ENCODE measurements around the gene MRPL1. TPM values are rescaled to one million over a fixed set of nuclear protein-coding genes. Genes with fewer than 3 reads are reported as not detected.

The MRPL1 gene
- total RNA-seq, 1 experiment from 2014 or later: 53.3 TPM

DNA sequence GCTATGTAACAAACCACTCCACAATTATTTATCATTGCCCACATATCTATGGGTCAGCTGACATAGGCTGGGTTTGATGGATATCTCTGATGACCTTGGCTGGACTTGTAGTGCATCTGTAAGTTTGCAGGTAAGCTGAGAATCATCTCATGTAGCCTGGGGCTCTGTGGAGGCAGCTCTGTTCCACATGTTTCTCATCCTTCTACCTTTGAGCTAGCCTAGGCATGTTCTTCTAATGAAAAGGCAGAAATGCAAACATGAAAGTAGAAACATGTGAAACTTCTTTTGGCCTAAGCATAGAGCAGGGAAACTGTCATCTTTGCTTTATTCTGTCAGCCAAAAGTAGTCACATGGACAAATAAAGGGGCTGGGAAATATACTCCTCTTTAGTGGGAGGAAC, 18.2 kb downstream of the MRPL1 start:
- Mint-ChIP-seq H3K27ac (ENCODE audit: low read depth, unreplicated experiment) (peak overlapping the region; percentile 87), H3K4me1 (ENCODE audit: insufficient read depth, unreplicated experiment) (peaks cover 22% of the 10 kb centered on the region), H3K36me3 (ENCODE audit: insufficient read depth, unreplicated experiment) (peaks cover 52% of the 10 kb centered on the region), H3K9me3 (ENCODE audit: unreplicated experiment) (no peaks in the 10 kb centered on the region), H3K27me3 (ENCODE audit: insufficient read depth, unreplicated experiment) (no peaks in the 10 kb centered on the region), H3K4me3 (ENCODE audit: unreplicated experiment) (no peak overlapping the region)
- BruUV-seq (replicated peaks): no TSS peak
- DNase-seq (ENCODE audit: unreplicated experiment): peak; percentile 68
- TF ChIP-seq CTCF (IDR thresholded peaks at IDR 0.05; ENCODE audit: unreplicated experiment): no peak
- POLR2A ChIA-PET: interaction anchor here (0.6 to 6.9 kb wide), 18 partner anchors 11 to 1971 kb away, joined by 3 to 80 read pairs (median 4); partner anchors contain the start of genes CNOT6L and MRPL1
- CTCF ChIA-PET: interaction anchor here (1.3 to 2.4 kb wide), 2 partner anchors 49 to 63 kb away, joined by 5 to 11 read pairs; no protein-coding TSS in a partner anchor
- intact Hi-C loops (cut with micrococcal nuclease): no loop called here

DNA sequence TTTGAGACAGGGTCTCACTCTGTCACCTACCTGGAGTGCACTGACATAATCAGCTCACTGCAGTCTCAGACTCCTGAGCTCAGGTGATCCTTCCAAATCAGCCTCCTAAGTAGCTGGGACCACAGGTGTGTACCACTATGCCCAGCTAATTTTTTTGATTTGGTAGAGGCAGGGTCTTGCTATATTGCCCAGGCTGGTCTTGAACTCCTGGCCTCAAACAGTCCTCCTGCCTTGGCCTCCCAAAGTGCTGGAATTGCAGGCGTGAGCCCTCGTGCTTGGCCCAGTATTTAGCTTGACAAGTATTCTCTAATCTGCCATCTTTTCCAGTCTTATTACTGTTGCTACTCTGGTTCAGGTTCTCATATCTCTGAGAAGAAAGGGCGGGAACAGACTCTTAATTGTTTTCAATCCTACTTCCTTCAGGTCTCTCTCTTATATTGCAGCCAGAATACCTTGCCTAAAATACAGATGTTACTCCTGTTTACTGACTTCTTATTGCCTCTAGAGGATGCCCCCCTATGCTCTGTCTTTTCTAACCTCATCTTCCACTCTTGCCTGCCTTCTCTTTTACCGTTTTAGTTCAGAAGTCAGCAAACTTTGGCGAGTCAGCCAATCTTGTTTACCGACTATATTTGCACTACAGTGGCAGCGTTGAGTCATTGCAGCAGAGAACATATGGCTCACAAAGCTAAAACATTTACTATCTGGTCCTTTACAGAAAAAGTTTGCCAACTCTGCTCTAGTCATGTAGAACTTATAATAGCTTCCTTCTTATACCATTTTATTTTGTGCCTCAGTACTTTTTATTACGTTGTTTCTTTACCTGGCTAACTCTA, 19.0 kb downstream of the MRPL1 start:
- Mint-ChIP-seq H3K4me3 (ENCODE audit: unreplicated experiment) (peak overlapping the region; percentile 26), H3K27ac (ENCODE audit: low read depth, unreplicated experiment) (peak overlapping the region; percentile 87), H3K4me1 (ENCODE audit: insufficient read depth, unreplicated experiment) (peaks cover 22% of the 10 kb centered on the region), H3K9me3 (ENCODE audit: unreplicated experiment) (no peaks in the 10 kb centered on the region), H3K36me3 (ENCODE audit: insufficient read depth, unreplicated experiment) (peaks cover 54% of the 10 kb centered on the region), H3K27me3 (ENCODE audit: insufficient read depth, unreplicated experiment) (no peaks in the 10 kb centered on the region)
- POLR2A ChIA-PET: interaction anchor here (0.6 to 6.9 kb wide), 27 partner anchors 10 to 1970 kb away, joined by 3 to 80 read pairs (median 4); partner anchors contain the start of genes CNOT6L and MRPL1
- intact Hi-C loops (cut with micrococcal nuclease): no loop called here
- peak; percentile 48 for DNase-seq (ENCODE audit: unreplicated experiment)
- TF ChIP-seq CTCF (IDR thresholded peaks at IDR 0.05; ENCODE audit: unreplicated experiment): peak; percentile 7
- no TSS peak for BruUV-seq (replicated peaks)
- CTCF ChIA-PET: interaction anchor here (0.5 to 2.4 kb wide), 6 partner anchors 10 to 635 kb away, joined by 3 to 11 read pairs (median 4); no protein-coding TSS in a partner anchor

DNA sequence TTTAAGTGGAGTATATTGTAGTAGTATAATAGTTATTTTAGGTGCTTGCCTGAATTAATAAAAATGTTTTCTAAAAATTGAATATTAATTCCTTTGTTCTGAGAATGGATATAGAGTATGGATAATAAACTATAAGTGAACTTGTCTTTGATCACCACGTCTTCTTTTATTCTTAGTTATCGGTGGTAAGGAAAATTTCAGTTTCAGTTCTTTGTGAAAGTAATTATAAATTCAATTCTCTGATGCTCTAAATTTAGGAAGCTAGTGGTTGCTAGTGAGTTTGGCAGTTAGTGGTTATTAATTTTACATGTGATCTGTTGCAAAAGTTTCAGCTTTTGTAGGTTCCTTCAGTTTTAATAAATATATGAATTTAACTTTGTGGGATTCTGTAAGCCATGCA, 30.8 kb downstream of the MRPL1 start:
- POLR2A ChIA-PET: interaction anchor here (1.0 kb wide), 1 partner anchor 73 kb away, joined by 3 read pairs; no protein-coding TSS in a partner anchor
- DNase-seq (ENCODE audit: unreplicated experiment): no peak
- intact Hi-C loops (cut with micrococcal nuclease): no loop called here
- no peaks in the 10 kb centered on the region for H3K4me1 Mint-ChIP-seq (ENCODE audit: insufficient read depth, unreplicated experiment)
- CTCF ChIA-PET: interaction anchor here (0.6 kb wide), 1 partner anchor 67 kb away, joined by 4 read pairs; no protein-coding TSS in a partner anchor
- H3K27ac Mint-ChIP-seq (ENCODE audit: low read depth, unreplicated experiment): no peak overlapping the region
- TF ChIP-seq CTCF (IDR thresholded peaks at IDR 0.05; ENCODE audit: unreplicated experiment): no peak
- no TSS peak for BruUV-seq (replicated peaks)
- peaks cover 54% of the 10 kb centered on the region for H3K36me3 Mint-ChIP-seq (ENCODE audit: insufficient read depth, unreplicated experiment)
- H3K27me3 Mint-ChIP-seq (ENCODE audit: insufficient read depth, unreplicated experiment): no peaks in the 10 kb centered on the region
- H3K9me3 Mint-ChIP-seq (ENCODE audit: unreplicated experiment): no peaks in the 10 kb centered on the region
- H3K4me3 Mint-ChIP-seq (ENCODE audit: unreplicated experiment): no peak overlapping the region

- Mint-ChIP-seq H3K4me1 (ENCODE audit: insufficient read depth, unreplicated experiment) (peaks cover 13% of the 10 kb centered on the region), H3K9me3 (ENCODE audit: unreplicated experiment) (no peaks in the 10 kb centered on the region), H3K36me3 (ENCODE audit: insufficient read depth, unreplicated experiment) (peaks cover 54% of the 10 kb centered on the region), H3K4me3 (ENCODE audit: unreplicated experiment) (no peak overlapping the region), H3K27ac (ENCODE audit: low read depth, unreplicated experiment) (peak overlapping the region; percentile 81), H3K27me3 (ENCODE audit: insufficient read depth, unreplicated experiment) (no peaks in the 10 kb centered on the region)
- CTCF ChIA-PET: interaction anchor here (0.6 to 0.7 kb wide), 3 partner anchors 13 to 1382 kb away, joined by 3 read pairs; no protein-coding TSS in a partner anchor
- POLR2A ChIA-PET: interaction anchor here (0.7 to 1.5 kb wide), 3 partner anchors 8 to 79 kb away, joined by 3 to 5 read pairs (median 4); partner anchors contain the start of gene MRPL1
- no TSS peak for BruUV-seq (replicated peaks)
- DNase-seq (ENCODE audit: unreplicated experiment): no peak
- TF ChIP-seq CTCF (IDR thresholded peaks at IDR 0.05; ENCODE audit: unreplicated experiment): no peak
- intact Hi-C loops (cut with micrococcal nuclease): no loop called here
These were observed 37.0 kb downstream of the MRPL1 start for GRCh38 chr4:77899607-77900006.

Measured in MCF 10A (cell line).